ENCODE results near the gene TOGARAM1.

DNA sequence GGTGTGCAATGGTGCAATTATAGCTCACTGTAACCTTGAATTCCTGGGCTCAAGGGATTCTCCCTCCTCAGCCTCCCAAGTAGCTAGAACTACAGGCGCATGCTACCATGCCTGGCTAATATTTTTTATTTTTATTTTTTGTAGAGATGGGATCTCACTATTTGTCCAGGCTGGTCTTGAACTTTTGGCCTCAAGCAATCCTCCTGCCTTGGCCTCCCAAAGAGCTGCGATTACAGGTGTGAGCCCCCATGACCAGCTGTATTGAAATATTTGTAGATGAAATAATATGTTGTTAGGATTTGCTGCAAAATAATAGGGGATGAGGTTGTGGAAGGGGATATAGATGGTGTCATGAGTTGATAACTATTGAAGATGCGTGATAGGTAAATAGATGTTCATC, 5.1 kb upstream of the TOGARAM1 start:
- TF ChIP-seq RCOR1 (IDR thresholded peaks at IDR 0.05; ENCODE audit: low read length), result no peak
- TF ChIP-seq, protein P1, sequence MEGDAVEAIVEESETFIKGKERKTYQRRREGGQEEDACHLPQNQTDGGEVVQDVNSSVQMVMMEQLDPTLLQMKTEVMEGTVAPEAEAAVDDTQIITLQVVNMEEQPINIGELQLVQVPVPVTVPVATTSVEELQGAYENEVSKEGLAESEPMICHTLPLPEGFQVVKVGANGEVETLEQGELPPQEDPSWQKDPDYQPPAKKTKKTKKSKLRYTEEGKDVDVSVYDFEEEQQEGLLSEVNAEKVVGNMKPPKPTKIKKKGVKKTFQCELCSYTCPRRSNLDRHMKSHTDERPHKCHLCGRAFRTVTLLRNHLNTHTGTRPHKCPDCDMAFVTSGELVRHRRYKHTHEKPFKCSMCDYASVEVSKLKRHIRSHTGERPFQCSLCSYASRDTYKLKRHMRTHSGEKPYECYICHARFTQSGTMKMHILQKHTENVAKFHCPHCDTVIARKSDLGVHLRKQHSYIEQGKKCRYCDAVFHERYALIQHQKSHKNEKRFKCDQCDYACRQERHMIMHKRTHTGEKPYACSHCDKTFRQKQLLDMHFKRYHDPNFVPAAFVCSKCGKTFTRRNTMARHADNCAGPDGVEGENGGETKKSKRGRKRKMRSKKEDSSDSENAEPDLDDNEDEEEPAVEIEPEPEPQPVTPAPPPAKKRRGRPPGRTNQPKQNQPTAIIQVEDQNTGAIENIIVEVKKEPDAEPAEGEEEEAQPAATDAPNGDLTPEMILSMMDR (IDR thresholded peaks at IDR 0.05), result no peak
- TF ChIP-seq POLR2AphosphoS5 (IDR thresholded peaks at IDR 0.05; ENCODE audit: low read depth, low read length), result no peak
